Muscle layer of duodenum (tissue), 2 donors: ENCODE measurements around the gene UBN2.

Experiments
- H3K27ac ChIP-seq: one replicate; pipeline ENCODE4 v1.7.0; 2013; ENCODE audit warnings: mild to moderate bottlenecking, low read length
- H3K27me3 ChIP-seq: one replicate; pipeline ENCODE4 v1.7.0; 2013; ENCODE audit warnings: low read depth, mild to moderate bottlenecking, control low read depth, low read length
- H3K36me3 ChIP-seq, 2 donors: one replicate each; pipeline ENCODE4 v1.7.0; 2013; ENCODE audit warnings: low read length in 2 of 2, control low read depth in 1 of 2, mild to moderate bottlenecking in 1 of 2; ENCODE audit not compliant: insufficient read depth in 2 of 2, control insufficient read depth in 1 of 2
- H3K4me1 ChIP-seq, 2 donors: one replicate each; pipeline ENCODE4 v1.7.0; 2013; ENCODE audit warnings: low read length in 2 of 2, mild to moderate bottlenecking in 2 of 2, control low read depth in 1 of 2, moderate library complexity in 1 of 2; ENCODE audit not compliant: insufficient read depth in 2 of 2, control insufficient read depth in 1 of 2
- H3K4me3 ChIP-seq, 2 donors: one replicate each; pipeline ENCODE4 v1.7.0; 2013; ENCODE audit warnings: low read length in 2 of 2, low read depth in 1 of 2, mild to moderate bottlenecking in 1 of 2
- H3K9me3 ChIP-seq, 2 donors: one replicate each; pipeline ENCODE4 v1.7.0; 2013; ENCODE audit warnings: low read length in 2 of 2, control low read depth in 1 of 2, mild to moderate bottlenecking in 1 of 2; ENCODE audit not compliant: control insufficient read depth in 1 of 2
- donor health status: healthy.

The UBN2 gene

DNA sequence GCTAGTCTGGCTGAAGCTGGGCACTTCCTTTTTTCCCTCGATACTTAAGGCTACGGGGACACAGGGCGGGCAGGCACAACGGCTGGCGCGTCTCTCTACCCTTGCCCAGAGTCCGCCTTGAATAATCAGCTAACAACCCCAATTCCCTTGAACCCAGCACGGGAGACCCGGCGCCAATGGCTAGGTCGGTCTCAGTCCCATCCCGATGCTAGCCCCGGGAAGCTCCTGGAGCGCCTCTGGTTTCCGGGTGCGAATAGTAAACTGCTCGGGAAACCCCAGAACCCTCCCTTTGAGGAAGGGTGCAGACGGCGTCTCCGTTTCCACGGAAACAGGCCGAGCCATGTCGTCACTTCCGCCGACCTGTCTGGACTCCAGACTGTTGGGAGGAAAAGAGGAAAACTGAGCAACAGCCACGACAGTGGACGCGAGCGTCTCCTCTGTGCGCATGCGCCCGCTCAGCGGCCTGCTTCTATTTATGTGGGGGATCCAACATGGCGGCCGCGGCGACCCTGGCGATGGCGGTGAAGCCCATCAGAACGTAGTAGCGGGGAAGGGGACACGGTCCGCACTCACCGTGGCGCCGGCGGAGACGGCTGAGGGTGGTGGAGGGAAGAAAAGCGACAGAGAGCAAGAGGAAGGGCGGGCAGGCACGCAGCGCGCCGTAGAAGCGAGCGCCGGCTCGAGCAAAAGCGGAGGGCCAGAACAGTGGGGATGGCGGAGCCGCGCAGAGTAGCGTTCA is at the start of gene UBN2:
Gene UBN2, plus strand, starts transcription at position 464 of the 739 bp plus-strand sequence. Its CDS starts 248 bp downstream, at position 712.
- Histone ChIP-seq H3K36me3 (peaks cover 0 to 9% of the 10 kb centered on the region in 2 donors), H3K27ac (peak within 1 kb of the TSS; percentile 82), H3K27me3 (no peaks in the 10 kb centered on the region), H3K9me3 (no peaks in the 10 kb centered on the region), H3K4me1 (peaks cover 0 to 13% of the 10 kb centered on the region in 2 donors), H3K4me3 (peak within 1 kb of the TSS; percentile 85 to 92)

DNA sequence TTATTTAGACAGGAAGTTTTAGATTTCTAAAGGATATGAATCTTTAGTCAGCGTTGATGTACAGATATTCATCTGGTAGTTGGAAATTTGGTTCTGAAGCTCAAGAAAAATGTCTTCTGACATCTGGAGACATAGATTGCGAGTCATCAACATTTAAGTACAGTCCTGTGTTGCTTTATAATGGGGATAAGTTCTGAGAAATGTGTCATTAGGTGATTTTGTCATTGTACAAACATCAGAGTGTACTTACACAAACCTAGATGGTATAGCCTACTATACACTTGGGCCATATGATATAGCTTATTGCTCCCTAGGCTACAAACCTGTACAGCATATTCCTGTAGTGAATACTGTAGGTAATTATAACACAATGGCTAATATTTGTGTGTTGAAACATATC is 49.6 kb upstream of the UBN2 start:
- Histone ChIP-seq H3K36me3 (peaks cover 0 to 8% of the 10 kb centered on the region in 2 donors), H3K4me1 (no peaks in the 10 kb centered on the region), H3K27ac (no peak overlapping the region), H3K4me3 (no peak overlapping the region), H3K27me3 (no peaks in the 10 kb centered on the region), H3K9me3 (no peaks in the 10 kb centered on the region)

DNA sequence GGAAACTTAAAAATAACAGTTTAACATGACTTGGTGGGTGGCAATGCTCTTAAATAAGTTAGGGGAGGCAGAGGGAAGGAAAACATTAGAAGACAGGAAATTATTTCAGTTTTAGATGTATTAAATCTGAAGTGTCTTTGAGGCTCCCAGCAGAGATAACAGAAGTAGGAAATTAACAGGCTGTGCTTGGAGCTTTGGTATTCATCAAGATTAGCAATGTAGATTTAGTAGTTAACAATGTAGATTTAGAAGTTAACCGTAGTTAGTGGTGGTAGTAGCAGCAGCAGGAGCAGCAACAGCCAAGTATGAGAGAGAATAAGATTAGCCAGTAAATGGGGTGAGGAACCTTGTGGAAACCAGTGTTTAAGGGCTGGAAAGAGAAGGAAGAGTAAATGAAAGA is 48.7 kb upstream of the UBN2 start:
- Histone ChIP-seq H3K27ac (no peak overlapping the region), H3K4me3 (no peak overlapping the region), H3K27me3 (no peaks in the 10 kb centered on the region), H3K36me3 (peaks cover 0 to 8% of the 10 kb centered on the region in 2 donors), H3K9me3 (no peaks in the 10 kb centered on the region), H3K4me1 (no peaks in the 10 kb centered on the region)

DNA sequence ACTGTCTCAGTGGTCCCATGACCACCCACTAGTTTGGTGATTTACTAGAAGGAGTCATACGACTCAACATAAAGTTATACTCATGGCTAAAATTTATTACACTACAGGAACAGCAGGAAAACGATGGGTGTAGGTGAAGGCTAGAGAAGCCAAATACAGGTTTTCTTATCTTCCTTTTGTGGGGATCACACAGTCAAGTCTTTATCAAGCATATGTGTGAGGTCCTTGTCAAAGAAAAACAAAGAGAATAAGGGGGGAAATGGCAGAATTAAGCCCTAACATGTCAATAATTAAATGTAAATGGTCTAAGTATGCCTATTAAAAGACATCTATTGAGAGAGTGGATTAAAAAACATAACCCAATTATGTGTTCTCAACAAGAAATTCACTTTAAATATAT is 47.8 kb upstream of the UBN2 start:
- no peak overlapping the region for H3K27ac ChIP-seq
- no peaks in the 10 kb centered on the region for H3K4me1 ChIP-seq
- H3K9me3 ChIP-seq = no peaks in the 10 kb centered on the region
- H3K4me3 ChIP-seq = no peak overlapping the region
- no peaks in the 10 kb centered on the region for H3K27me3 ChIP-seq
- peaks cover 0 to 8% of the 10 kb centered on the region in 2 donors for H3K36me3 ChIP-seq

DNA sequence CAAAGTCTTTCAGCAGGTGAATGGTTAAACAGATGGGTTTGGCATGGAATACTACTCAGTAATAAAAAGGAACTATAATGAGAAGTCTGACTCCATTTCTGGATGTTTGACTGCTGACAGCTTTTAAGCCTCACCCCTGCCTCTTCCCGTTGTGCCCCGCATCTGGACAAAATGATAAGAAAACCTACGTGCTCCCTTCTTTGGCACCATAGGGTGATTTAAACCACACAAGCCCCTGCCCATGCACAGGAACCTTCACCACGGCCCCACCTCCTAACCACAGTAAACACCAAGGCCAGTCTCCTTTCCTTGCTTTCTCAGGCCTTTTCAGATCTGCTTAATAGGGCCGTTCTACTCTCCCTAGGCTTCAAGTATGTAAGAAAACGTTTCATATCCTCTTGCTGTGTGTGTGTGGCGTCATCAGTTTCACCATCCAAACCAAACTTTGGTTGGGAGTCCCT is 47.1 kb upstream of the UBN2 start:
- Histone ChIP-seq H3K9me3 (no peaks in the 10 kb centered on the region), H3K4me1 (no peaks in the 10 kb centered on the region), H3K4me3 (no peak overlapping the region), H3K27ac (no peak overlapping the region), H3K27me3 (no peaks in the 10 kb centered on the region), H3K36me3 (peaks cover 0 to 8% of the 10 kb centered on the region in 2 donors)

DNA sequence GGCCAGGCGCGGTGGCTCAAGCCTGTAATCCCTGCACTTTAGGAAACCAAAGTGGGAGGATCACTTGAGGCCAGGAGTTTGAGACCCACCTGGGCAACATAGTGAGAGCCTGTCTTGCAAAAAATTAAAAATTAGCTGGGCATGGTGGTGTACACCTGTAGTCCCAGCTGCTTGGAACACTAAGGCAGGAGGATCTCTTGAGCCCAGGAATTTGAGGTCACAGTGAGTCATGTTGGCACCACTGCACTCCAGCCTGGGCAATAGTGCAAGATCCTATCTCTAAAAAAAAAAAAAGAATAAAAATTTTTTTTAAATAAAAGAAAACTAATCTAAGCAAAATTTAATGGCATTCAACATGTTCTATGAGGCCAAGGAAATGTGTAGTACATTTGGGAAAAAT is 44.9 kb upstream of the UBN2 start:
- Histone ChIP-seq H3K36me3 (peaks cover 4 to 26% of the 10 kb centered on the region in 2 donors), H3K9me3 (no peaks in the 10 kb centered on the region), H3K27me3 (no peaks in the 10 kb centered on the region), H3K27ac (no peak overlapping the region), H3K4me3 (no peak overlapping the region), H3K4me1 (no peaks in the 10 kb centered on the region)

DNA sequence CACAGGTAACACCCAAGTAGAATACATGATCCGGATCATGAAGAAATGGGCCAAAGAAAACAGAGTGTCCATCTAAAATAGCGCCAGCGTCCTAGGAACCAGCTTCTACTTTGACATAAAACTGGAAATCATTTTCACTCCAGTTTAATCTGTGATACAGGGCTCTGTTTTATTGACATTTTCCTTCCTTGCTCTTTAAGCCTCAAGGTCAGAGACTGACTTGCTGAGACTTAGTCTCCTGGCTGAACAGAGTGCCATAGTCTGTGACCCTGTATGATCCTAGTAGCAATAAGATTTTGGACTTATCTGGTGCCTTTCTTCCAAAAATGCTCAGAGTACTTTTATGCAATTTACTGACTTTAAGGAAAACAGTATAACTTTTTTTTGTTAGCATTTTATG is 41.7 kb upstream of the UBN2 start:
- peaks cover 4 to 19% of the 10 kb centered on the region in 2 donors for H3K36me3 ChIP-seq
- H3K4me1 ChIP-seq = no peaks in the 10 kb centered on the region
- no peaks in the 10 kb centered on the region for H3K9me3 ChIP-seq
- H3K27me3 ChIP-seq = no peaks in the 10 kb centered on the region
- no peak overlapping the region for H3K27ac ChIP-seq
- no peak overlapping the region for H3K4me3 ChIP-seq

DNA sequence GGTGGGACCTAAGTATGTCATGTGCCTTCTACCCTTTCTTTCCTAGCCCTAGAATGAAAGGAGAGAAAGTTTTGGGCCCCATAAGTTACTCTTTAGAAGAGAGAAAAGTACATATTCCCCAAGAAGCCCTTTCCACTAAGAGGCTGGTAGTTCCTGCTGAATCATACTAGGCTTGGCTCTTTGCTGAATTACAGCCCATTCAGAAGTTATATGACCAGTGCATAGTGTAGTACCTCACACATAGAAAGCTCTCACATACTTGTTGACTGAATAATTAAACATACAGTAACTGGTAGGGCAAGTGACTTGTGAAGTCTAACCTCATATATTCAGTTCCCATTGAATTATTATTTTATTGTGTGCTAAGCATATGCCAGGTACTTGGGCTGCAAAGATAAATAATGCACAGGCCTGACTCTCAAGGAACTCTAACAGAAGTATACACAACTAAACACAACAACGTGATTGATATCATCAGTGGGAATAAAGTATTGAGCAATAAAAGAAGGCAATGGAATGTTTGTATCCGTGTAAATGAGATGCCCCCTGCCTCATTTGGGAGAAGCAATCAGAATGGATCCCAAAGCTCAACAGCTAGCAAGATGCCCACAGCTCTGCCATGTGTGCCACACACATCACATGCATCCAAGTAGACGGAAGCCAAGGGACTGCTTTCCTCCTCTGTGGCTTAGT is 38.9 kb upstream of the UBN2 start:
- Histone ChIP-seq H3K9me3 (no peaks in the 10 kb centered on the region), H3K4me3 (no peak overlapping the region), H3K27ac (no peak overlapping the region), H3K27me3 (no peaks in the 10 kb centered on the region), H3K36me3 (peaks cover 4 to 17% of the 10 kb centered on the region in 2 donors), H3K4me1 (no peaks in the 10 kb centered on the region)

DNA sequence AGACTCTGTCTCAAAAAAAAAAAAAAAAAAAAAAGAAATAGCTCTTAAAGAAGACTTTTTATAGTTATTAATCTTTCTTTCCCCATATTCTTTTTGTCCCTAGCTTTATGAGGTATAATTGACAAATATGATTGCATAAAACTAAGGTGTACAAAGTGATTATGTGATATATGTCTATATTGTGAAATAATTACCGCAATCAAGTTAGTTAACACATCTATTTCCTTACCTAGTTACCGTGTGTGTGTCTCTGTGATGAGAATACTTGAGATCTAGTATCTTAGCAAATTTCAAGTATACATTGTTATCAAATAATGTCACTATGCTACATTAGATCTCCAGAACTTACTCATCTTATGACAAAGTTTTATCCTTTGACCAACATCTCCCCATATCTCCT is 30.7 kb upstream of the UBN2 start:
- no peak overlapping the region for H3K27ac ChIP-seq
- no peak overlapping the region for H3K4me3 ChIP-seq
- H3K36me3 ChIP-seq = peaks cover 0 to 3% of the 10 kb centered on the region in 2 donors
- H3K9me3 ChIP-seq = peaks cover 0 to 6% of the 10 kb centered on the region in 2 donors
- H3K4me1 ChIP-seq = no peaks in the 10 kb centered on the region
- no peaks in the 10 kb centered on the region for H3K27me3 ChIP-seq

DNA sequence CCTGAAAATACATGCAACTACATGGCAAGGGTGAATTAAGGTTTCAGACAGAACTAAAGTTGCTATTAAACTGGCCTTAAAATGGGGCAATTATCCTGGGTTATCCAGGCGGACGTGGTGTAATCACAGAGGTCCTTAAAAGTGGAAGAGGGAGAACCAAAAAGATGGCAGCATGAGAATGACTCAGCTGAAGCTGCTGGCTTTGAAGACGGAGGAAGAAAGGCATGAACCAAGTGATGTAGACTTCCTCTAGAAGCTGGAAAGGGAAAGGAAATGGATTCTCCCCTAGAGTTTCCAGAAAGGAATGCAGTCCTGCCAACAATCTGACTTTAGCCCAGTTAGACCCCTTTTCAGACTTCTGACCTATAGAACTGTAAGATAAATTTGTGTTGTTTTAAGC is 27.0 kb upstream of the UBN2 start:
- Histone ChIP-seq H3K27ac (no peak overlapping the region), H3K9me3 (peaks cover 0 to 12% of the 10 kb centered on the region in 2 donors), H3K4me3 (no peak overlapping the region), H3K36me3 (peaks cover 0 to 3% of the 10 kb centered on the region in 2 donors), H3K4me1 (no peaks in the 10 kb centered on the region), H3K27me3 (no peaks in the 10 kb centered on the region)

DNA sequence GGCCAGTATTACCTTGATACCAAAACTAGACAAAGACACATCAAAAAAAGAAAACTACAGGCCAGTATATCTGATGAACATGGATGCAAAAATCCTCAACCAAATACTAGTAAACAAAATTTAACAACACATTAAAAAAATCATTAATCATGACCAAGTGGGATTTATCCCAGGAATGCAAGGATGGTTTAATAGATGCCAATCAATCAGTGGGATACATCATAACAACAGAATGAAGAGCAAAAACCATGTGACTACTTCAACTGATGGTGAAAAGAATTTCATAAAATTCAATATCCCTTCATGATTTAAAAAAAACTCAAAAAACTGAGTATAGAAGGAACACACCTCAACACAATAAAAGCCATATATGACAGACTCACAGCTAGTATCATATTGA is 25.2 kb upstream of the UBN2 start:
- Histone ChIP-seq H3K27ac (no peak overlapping the region), H3K4me3 (no peak overlapping the region), H3K4me1 (no peaks in the 10 kb centered on the region), H3K27me3 (no peaks in the 10 kb centered on the region), H3K36me3 (peaks cover 0 to 3% of the 10 kb centered on the region in 2 donors), H3K9me3 (peaks cover 0 to 19% of the 10 kb centered on the region in 2 donors)
